ENCODE measurements around the gene MPO. TPM values are rescaled to one million over a fixed set of nuclear protein-coding genes. Genes with fewer than 3 reads are reported as not detected.

MPO gene
- total and polyA plus RNA-seq, 2 donors (not counting 1 experiment from before 2014, with no cell fraction given), result 0.07 TPM; not detected in 1

DNA sequence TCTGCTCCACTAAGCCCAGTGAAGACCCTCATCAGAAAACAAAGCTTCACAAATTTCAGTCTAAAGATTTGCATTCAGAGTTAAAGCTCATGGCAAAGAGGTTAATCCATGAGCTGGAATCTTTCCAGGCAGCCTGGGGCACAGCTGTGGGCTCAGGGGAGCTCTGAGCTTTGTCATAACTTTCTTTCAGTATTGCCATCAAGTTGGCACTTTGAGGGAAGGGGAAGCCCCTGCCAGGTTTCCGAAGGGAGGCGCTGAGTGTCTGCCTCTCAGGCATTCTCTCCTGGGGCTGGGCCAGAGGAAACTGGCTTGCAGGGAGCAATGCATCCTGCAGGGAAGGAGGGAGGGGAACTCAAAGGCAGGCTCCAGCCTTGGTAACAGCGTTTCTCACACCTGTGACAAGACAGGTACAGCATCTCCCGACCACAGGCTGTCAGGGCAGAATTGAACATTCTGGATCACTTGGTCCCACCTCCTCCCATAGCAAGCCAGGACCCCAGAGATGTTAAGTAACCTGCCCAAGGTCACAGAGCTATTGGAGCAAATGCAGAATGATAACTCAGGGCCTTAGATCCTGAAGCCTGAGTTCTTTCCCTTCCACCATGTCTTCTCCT is 38.5 kb downstream of the MPO start:
- no peak for DNase-seq
- peaks cover 56% of the 10 kb centered on the region for H3K27me3 Mint-ChIP-seq
- no peaks in the 10 kb centered on the region for H3K9me3 Mint-ChIP-seq (ENCODE audit: insufficient read depth)
- intact Hi-C loops (cut with micrococcal nuclease), result no loop called here
- H3K27ac ChIP-seq (ENCODE audit: low read length in 2 of 2), result no peak overlapping the region
- no peak overlapping the region for H3K9ac ChIP-seq (ENCODE audit: low read length)
- ChIA-PET CTCF (no interaction called here), POLR2A (interaction anchor here (0.5 kb wide), 1 partner anchor 24 kb away, joined by 3 read pairs; no protein-coding TSS in a partner anchor)
- no peak for ATAC-seq (ENCODE audit: low read depth)
- no peaks in the 10 kb centered on the region for H3K79me2 ChIP-seq (ENCODE audit: control insufficient read depth, insufficient read depth, low read length)
- H3K4me1 Mint-ChIP-seq, result no peaks in the 10 kb centered on the region
- WGBS (ENCODE audit: insufficient coverage), result 28% methylated on average over 3 of the region's 4 CpGs
- no peak overlapping the region for H3K27ac Mint-ChIP-seq
- no peak overlapping the region for H2AFZ ChIP-seq (ENCODE audit: insufficient read depth, low read depth, low read length, poor library complexity, severe bottlenecking)
- H3K36me3 ChIP-seq (replicated peaks in 1 of 2; ENCODE audit: control extremely low read depth in 1 of 2, control insufficient read depth in 1 of 2, extremely low read depth in 1 of 2, insufficient read depth in 2 of 2, low read length in 1 of 2), result no peaks in the 10 kb centered on the region
- H3K4me2 ChIP-seq (replicated peaks; ENCODE audit: low read depth, low read length, poor library complexity, severe bottlenecking), result no peak overlapping the region
- peaks cover 0 to 3% (median 0%) of the 10 kb centered on the region in 3 donors for H3K9me3 ChIP-seq (ENCODE audit: control extremely low read depth in 1 of 3, control insufficient read depth in 2 of 3, insufficient read depth in 1 of 3, low read length in 2 of 3)
- H3K4me3 ChIP-seq (ENCODE audit: control extremely low read depth in 1 of 5, extremely low read depth in 1 of 5, insufficient read depth in 1 of 5, low read depth in 2 of 5, low read length in 4 of 5), result no peak overlapping the region
- no peak overlapping the region for H3K4me3 Mint-ChIP-seq
- no peaks in the 10 kb centered on the region for H4K20me1 ChIP-seq (ENCODE audit: control insufficient read depth, insufficient read depth, low read length, poor library complexity, severe bottlenecking)
- peaks cover 0 to 38% (median 6%) of the 10 kb centered on the region in 4 experiments for H3K27me3 ChIP-seq (replicated peaks in 1 of 4; ENCODE audit: control extremely low read depth in 1 of 4, control insufficient read depth in 3 of 4, insufficient read depth in 4 of 4, low read length in 3 of 4)
- no peaks in the 10 kb centered on the region for H3K4me1 ChIP-seq (ENCODE audit: control insufficient read depth in 2 of 2, insufficient read depth in 2 of 2, low read length in 2 of 2)
- TF ChIP-seq, protein P1, sequence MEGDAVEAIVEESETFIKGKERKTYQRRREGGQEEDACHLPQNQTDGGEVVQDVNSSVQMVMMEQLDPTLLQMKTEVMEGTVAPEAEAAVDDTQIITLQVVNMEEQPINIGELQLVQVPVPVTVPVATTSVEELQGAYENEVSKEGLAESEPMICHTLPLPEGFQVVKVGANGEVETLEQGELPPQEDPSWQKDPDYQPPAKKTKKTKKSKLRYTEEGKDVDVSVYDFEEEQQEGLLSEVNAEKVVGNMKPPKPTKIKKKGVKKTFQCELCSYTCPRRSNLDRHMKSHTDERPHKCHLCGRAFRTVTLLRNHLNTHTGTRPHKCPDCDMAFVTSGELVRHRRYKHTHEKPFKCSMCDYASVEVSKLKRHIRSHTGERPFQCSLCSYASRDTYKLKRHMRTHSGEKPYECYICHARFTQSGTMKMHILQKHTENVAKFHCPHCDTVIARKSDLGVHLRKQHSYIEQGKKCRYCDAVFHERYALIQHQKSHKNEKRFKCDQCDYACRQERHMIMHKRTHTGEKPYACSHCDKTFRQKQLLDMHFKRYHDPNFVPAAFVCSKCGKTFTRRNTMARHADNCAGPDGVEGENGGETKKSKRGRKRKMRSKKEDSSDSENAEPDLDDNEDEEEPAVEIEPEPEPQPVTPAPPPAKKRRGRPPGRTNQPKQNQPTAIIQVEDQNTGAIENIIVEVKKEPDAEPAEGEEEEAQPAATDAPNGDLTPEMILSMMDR (IDR thresholded peaks at IDR 0.05), result no peak
- no peak for TF ChIP-seq EZH2 (IDR thresholded peaks at IDR 0.05; ENCODE audit: borderline replicate concordance, insufficient read depth, low read depth, low read length, poor library complexity, severe bottlenecking)

DNA sequence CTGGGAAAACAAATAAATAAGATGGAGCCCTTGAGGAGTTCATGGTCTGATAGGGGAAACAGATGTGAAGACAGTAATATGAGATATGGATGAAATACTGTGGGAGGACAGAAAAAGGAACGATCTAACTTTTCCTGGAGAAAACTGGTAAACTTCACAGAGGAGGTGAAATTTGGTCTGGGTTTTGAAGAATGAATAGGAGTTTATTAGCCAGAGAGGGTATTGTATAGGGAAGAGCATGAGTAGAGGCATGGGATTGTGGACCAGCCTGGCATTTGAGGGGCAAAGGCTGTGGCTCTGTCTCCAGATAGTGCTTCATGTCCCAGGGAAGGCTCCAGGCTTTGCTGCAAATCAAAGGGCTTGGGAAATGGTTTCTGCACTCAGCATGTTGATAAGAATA is 40.7 kb downstream of the MPO start:
- 67% methylated on average over 1 of the region's 1 CpG for WGBS (ENCODE audit: insufficient coverage)
- Histone ChIP-seq H2AFZ (ENCODE audit: insufficient read depth, low read depth, low read length, poor library complexity, severe bottlenecking) (no peak overlapping the region), H3K79me2 (ENCODE audit: control insufficient read depth, insufficient read depth, low read length) (no peaks in the 10 kb centered on the region), H3K4me2 (replicated peaks; ENCODE audit: low read depth, low read length, poor library complexity, severe bottlenecking) (no peak overlapping the region), H3K9ac (ENCODE audit: low read length) (no peak overlapping the region), H3K4me1 (ENCODE audit: control insufficient read depth in 2 of 2, insufficient read depth in 2 of 2, low read length in 2 of 2) (no peaks in the 10 kb centered on the region), H3K4me3 (ENCODE audit: control extremely low read depth in 1 of 5, extremely low read depth in 1 of 5, insufficient read depth in 1 of 5, low read depth in 2 of 5, low read length in 4 of 5) (no peak overlapping the region), H3K36me3 (replicated peaks in 1 of 2; ENCODE audit: control extremely low read depth in 1 of 2, control insufficient read depth in 1 of 2, extremely low read depth in 1 of 2, insufficient read depth in 2 of 2, low read length in 1 of 2) (no peaks in the 10 kb centered on the region), H3K9me3 (ENCODE audit: control extremely low read depth in 1 of 3, control insufficient read depth in 2 of 3, insufficient read depth in 1 of 3, low read length in 2 of 3) (peaks cover 0 to 3% (median 0%) of the 10 kb centered on the region in 3 donors), H3K27ac (ENCODE audit: low read length in 2 of 2) (no peak overlapping the region), H4K20me1 (ENCODE audit: control insufficient read depth, insufficient read depth, low read length, poor library complexity, severe bottlenecking) (no peaks in the 10 kb centered on the region), H3K27me3 (replicated peaks in 1 of 4; ENCODE audit: control extremely low read depth in 1 of 4, control insufficient read depth in 3 of 4, insufficient read depth in 4 of 4, low read length in 3 of 4) (peaks cover 0 to 27% (median 6%) of the 10 kb centered on the region in 4 experiments)
- Mint-ChIP-seq H3K27ac (no peak overlapping the region), H3K4me3 (no peak overlapping the region), H3K4me1 (peaks cover under 1% of the 10 kb centered on the region), H3K9me3 (ENCODE audit: insufficient read depth) (no peaks in the 10 kb centered on the region), H3K27me3 (peaks cover 56% of the 10 kb centered on the region)
- no peak for ATAC-seq (ENCODE audit: low read depth)
- TF ChIP-seq EZH2 (IDR thresholded peaks at IDR 0.05; ENCODE audit: borderline replicate concordance, insufficient read depth, low read depth, low read length, poor library complexity, severe bottlenecking), result no peak
- TF ChIP-seq, protein P1 (IDR thresholded peaks at IDR 0.05), result no peak
- POLR2A ChIA-PET, result no interaction called here
- CTCF ChIA-PET, result no interaction called here
- intact Hi-C loops (cut with micrococcal nuclease), result no loop called here
- no peak for DNase-seq
